HG03558 (cell line): ENCODE measurements around the gene TMEM53.

Experiments used
- ATAC-seq: cut with Tn5 transposase; IDR thresholded peaks from one replicate; pipeline ENCODE4 v1.9.1; 2021; ENCODE audit warnings: moderate number of reproducible peaks; ENCODE audit not compliant: unreplicated experiment; ENCODE audit errors: extremely low read depth

Gene TMEM53

DNA sequence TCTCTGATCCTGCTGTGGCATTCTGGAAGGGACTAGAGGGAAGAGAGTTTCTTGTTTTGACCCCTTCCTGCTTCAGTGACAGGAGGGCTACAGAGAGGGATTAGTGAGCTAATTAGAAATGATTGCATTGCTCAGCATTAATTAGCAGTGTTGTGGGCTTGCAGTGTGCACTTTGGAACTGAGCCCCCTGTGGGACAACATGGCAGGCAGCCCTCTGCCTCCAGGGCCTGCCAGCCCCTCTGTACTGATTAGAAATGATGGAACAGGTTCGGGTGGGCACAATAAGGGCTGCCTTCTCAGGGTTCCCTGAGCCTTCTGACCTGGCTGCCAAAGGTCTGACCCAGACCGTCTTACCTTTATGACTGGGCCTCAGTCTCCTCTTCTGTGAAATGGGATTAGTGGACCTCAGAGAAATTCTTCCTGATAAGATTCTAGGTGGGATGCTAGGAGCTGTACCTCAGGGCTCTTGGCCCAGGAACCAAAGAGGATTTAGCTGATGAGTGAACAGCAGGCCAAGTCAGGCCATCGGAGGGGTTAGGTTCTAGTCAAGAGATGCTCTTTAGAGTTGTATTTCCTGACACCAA lies 39.6 kb downstream of the TMEM53 start:
- ATAC-seq: no peak

DNA sequence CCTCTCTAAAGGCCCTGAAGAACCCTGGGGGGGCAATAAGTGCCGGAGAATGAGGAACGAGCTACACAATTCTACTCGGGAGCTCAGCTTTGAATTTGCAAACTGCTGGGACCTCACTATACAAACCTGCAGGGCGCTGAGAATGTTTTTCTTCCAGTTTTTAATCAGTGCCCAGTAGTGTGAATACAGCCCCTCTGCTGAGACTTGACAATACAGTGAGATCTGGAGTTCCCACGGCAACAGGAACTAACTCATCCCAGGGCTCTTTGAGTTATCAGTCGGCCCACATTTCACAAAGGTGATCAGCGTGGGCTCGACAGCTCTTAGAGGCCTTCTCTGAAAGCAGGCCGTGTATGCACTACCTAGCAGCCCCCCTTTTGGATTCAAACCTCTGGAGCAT lies 41.7 kb downstream of the TMEM53 start:
- ATAC-seq: no peak

DNA sequence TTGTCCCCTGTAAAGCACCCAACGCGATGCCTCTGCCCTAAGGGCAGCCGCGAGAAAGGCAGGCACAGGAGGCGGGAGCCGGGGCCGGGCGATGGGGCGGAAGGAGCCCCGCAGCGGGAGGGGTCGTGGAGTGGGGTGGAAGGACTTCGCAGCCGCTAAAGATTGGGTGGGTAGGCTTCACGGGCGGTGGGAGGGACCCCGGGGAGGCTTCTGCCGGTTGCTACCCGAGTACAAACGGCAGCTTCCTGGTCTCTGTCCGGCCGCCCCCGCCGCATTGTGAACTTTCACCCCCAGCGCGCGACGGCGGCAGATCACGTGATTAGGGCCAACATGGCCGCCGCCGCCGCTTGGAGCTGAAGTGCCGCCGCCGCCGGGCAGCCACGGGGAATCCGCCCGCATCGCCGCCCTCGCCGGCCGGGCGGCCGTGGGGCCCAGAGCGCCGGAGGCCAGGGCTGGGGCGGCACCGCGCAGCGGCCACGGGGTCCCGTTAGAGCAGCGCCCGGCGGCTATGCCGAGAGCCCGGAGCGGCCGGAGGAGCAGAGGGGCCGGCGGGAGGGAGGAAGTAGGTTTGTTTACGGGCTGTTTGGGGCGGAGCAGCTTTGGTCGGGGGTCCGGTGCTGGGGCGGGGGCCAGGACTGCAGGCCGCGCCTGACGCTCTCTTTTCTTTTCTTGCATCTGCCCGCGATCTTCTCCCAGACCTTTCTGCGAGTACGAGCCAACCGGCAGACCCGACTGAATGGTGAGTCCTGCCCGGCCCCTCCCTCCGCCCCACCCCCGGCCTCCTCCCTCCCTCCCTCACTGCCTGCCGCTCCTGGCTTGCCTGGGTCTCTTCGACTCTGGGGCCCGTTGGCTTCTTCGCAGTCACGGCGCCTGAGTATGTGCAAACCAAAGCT lies 42.4 kb downstream of the TMEM53 start:
- no peak for ATAC-seq

DNA sequence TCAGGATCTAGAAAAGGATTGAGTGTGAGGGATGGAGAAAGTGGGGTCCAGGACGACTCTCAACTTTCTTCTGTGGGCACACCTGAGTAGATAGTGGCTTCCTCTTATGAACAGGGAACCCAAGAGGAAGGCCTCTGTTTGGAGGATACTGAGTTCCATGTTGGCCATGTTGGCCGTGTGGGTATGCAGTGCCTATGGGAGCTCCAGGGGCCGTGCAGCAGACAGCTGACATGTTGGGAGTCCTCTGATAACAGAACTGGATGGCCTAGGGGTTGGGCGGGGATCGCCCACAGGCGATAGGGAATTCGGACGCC lies 43.0 kb downstream of the TMEM53 start:
- ATAC-seq: no peak

DNA sequence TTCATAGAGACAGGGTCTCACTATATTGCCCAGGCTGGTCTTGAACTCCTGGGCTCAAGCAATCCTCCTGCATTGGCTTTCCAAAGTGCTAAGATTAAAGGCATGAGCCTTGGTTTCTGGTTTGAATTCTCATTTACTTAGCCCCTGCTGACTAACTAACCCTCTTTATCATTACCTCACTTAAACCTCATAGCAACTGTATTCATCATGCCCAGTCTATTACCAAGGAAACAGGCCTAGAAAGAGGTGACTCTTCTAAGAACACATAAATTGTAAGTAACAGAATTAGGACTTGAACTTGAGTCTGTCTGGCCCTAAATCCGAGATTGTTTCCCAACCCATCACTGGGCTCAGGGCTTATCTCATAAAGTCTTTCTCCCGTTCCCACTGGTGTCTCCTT lies 44.2 kb downstream of the TMEM53 start:
- no peak for ATAC-seq

DNA sequence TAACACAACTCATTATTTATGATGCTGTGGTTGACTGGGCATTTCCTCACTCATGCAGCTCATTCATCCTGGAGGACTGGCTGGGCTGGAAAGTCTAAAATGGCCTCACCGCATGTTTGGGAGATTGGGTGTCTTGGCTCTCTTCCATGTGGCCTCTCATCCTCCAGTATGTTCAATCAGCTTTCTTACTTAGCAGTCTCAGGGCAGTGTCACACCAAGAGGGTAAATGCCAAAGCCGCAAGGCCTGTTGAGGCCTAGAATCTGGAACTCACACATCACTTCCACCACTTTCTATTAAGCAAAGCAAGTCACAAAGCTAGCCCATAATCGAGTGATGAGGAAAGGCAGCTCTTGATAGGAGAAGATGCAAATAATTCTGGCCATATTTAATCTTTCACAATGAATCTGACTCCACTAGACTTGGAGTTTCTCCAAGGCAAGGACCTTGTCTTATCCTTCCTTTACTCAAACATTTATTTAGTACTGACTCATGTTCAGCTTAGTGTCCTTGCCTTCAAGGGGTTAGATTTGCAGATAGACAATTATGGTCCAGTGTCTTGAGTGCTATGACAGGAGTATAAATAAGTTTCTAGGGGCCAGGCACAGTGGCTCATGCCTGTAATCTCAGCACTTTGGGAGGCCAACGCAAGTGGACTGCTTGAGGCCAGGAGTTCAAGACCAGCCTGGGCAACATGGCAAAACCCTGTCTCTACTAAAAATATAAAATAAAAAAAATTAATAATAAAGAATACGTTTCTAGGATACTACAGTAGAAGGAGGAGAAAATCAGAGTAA lies 45.1 kb downstream of the TMEM53 start:
- no peak for ATAC-seq

DNA sequence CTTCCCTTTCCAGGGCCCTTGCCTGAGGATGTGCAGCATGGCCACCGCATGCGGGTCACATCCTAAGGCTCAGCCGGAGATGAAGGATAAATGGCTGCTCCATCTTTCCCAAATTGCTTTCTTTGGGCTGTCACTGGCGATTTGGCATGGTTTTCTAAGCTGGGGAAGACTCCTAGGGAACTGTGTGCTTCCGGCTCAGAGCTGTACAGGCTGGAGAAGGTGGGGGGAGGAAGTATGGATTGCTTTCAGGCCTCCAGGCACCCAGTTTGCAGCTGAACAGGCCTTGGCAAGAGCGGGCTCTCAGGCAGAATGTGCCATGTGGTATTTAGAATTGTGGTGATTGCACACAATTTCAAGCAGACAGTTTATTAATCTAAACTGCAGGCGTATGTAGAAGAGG lies 48.9 kb downstream of the TMEM53 start:
- ATAC-seq: no peak

DNA sequence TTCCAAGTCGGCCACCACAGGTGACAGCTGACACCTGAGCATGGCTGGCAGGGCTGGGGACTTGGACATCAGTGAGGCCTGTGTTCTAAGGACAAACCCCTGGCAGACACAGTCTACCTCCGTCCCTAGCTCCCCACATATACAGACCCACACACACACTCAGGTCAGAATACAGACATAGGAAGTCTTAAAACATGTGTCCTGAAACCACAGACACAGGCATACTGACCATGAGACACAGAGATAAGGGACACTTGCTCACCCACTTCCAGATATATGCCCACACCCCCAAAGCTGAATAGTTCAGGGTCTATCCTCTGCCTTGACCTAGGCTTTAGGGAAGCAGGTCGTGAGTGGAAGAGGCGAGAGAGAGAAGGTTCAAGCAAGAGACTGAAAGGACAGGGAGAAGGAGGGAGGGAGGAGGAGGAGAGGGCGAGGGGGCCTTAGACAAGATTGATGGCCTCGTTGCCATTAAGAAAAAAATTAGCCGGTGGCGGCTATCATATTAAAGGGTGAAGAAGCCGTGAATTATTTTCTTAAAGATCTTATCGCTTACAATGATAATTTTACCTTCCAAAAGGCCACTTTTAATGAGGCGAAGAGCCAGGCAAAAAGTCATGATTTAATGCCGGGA lies 49.9 kb downstream of the TMEM53 start:
- no peak for ATAC-seq

DNA sequence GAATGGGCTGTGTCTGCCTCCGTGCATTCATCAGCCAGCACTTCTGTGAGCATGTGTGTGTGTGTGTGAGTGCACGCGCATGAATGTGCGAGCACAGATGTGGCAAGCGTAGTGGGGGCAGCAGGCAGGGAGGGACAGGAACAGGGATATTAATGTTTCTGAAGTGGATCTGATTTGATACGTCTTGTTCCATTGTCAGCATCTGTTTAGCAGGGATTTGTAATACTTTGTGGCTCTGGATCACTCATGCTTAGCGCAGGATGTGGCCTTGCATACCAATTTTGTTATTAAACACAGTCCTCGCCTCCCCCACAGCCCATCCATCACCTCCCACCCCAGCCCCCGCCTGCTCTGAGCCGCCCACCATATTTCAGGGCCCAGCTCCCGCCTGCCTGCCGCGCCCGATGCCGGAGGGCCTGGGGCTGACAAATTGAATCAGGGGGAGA lies 52.4 kb downstream of the TMEM53 start:
- ATAC-seq: no peak

DNA sequence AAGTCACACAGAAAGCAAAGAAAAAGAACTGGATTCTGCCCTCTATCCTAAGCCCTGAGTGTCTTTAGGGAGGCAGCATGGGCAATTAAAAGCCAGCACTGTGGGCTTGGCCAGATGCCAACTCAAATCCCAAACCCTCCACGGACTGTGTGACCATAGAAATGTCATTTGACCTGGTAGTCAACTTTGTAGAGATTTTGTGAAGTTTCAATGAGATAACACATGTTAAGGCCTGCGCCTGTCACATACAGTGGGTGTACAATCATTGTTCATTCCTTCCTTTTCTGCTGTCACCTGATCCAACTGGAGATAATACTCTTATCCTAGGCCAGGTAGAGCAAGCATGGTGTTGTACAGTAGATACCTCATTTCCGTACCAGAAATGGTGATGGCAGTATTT lies 54.2 kb downstream of the TMEM53 start:
- no peak for ATAC-seq

DNA sequence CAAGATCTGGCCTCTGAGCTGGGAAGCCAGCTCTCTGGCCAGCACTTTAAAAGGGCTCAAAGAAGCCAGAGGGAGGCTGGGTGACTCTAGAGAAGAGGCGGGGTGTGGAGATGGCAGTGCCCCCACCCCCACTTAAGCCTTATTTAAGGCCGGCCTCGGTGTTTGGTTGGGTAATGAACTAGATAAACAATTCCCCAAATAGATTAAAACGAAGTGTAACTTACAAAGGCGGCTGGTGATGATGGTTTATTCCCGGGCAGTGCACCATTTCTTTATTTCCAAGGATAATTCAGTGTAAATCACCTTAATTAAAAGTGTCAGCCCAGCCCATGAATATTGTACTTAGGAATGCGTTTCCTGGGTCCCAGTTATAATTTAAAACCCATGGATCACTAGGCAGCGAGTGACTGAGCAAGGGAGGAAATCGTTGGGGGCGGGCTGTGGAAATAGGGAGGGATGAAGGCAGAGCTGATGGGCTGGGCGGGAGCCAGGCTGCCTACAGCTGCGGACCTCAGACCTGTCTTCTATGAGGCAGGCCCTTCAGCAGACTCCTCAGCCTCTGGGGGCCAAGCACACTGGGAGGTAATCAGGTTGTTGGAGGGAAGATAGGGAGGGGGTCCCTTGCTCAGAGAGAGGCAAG lies 54.9 kb downstream of the TMEM53 start:
- ATAC-seq: no peak

DNA sequence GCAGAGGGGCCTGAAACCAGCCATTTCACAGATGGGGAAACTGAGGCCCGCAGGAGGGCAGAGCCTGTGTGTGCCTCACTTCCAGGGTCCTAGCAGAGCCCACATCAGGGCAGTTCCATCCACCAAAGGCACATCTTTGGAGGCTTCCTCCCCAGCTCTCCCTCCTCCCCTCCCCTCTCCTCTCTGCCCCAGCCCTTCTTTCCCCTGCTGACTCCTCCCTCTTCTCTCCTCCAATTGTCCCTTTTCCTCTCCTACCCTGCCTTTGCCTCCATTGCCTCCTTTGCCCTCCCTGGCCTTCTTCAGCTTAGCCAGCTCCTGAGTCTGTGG lies 56.6 kb downstream of the TMEM53 start:
- ATAC-seq: no peak

DNA sequence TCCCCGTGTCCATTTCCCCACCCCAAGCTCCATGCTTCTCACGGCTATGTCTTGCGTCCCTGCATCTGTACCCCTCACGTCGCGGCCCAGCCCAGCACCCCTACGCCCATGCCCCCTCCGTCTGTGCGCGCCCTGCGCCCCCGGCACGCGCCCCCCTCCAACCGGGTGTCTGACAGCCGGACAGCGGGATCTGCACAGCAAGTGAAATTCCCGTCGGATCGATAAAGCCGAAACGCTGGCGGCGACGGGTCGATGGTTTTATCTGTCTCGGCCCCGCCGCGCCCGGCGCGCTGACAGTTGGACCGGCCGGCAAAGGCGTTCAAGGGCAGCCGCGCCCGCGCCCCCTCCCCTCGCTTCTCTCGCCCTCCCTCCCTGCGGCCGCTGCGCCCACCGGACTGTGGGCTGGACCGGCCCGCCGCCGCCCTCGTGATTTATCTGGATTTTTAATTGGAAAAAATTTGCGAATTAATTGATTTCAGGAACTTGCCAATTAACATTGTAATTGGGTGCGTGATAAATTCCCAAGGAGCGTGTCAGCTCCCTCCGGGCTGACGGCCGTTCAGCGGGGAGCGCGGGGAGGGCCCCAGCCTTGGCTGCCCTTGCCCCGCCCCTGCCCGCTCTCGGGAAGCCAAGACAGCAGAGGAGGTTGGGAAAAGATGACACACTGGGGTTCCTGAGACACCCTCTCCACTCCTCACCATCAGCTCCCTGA lies 57.1 kb downstream of the TMEM53 start:
- ATAC-seq: no peak

DNA sequence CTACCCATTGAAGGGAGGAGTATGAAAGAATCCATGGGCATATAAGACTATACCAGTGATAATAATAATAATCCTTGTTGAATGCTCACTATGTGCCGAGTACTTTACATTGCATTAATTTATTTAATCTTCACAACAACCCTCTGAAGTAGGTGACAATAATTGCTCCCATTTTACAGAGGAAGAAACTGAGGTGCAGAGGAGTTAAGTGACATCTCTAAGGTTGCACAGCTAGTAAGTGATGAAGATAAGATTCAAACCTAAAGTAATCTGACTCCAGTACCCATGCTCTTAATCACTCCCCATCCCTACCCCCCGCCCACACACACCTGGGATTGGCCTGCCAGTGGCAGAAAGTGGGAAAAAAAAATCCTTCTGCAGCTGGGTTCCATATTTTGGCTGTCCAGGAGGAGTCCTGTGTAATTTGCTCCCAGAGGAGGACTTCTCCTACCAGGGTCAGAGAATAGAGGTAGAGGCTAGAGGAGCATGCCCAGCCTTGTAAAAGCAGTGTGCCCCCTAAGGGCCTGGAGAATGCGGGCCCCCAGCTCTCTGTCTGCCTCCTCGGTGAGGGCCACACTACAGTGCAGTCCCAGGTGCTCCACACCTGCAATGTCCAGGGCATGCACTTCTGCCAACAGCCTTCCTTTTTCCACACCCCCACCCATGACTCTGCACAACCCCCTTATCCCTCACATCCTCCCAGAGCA lies 57.8 kb downstream of the TMEM53 start:
- ATAC-seq: no peak

DNA sequence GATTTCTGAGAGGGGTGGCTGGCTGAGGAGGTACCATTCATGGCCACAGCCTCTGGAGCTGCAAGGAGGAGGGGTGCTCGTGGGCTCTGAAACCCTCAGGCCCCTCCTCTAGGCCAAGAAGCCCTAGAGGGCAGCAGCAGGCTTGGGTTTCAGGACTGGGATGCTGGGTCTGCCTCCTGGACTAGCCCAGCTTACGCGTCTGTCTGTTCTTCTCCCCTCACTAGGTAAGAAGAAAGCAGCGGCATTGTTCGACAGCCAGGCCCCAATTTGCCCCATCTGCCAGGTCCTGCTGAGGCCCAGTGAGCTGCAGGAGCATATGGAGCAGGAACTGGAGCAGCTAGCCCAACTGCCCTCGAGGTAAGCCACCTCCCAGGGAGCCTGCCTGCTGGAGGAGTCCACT lies 60.3 kb downstream of the TMEM53 start:
- no peak for ATAC-seq

DNA sequence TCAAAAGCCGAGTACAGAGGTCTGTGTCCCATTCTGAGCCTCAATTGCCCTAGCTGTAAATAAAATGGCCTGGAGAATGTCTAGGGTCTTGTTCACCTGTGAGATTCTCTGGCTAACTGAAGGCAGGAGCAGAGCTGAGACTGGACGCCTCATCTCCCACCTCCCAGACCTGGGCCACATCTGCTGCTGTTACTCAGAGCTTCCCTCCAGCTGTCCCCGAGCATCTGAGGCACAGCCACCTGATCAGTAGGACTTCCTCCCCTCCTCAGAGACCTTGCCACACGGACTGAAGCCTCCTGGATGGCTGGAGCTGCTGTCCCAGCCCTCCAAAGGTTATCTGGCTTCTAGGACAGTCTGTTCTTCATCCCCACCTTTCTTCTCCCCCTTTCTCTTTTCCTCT lies 62.4 kb downstream of the TMEM53 start:
- no peak for ATAC-seq

DNA sequence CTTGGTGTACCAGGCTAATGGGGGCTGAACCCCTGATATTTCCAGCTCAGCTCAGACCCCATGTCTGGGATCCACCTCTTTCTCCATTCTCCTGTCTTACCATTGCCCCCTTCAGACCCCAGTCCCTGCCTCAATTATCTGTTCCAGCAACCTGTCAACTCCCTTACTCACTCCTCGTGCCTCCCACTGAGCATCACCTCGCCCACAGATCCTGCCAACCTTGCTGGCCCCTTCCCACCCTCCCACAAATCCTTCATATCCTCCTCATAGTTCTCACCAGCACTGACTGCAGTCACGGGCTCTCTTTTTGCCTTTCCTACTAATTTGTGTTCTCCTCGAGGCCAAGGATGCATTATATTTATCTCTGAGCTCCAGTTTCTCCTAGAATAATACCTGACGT lies 62.9 kb downstream of the TMEM53 start:
- no peak for ATAC-seq

DNA sequence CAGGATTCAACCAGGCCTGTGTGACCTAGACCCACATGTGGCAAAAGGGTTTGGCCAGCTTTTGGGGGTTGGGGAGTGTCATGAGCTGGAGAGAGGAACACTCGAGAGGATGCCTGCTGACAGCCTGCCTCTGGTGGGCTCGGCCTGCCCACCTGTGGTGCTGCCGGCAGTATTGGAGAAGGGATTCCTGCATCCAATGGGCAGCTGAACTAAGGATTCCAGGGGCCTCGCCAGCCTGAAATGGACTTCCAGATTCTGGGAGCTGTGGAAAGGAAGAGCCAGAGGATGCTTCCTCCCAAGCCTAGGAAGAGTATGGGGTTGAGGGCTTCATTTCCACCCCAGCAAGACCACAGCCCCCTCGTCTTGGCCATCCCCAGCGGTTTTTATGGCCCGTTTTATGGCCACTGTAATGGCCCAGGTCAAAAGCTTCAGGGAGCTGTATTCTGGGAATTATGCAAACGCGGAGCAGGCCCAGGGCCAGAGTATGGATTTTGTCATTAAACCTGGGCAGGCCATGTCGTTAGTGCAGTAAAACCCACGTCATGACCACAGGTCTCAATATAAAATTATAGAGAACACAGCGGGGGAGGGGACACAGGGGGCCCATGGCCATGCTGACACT lies 63.6 kb downstream of the TMEM53 start:
- ATAC-seq: no peak
